HG03575 (cell line): Measurements from ENCODE around the gene HSPB1.
"Not testable (repeated sequence)": the region's sequence is repeated elsewhere in the genome, so short reads cannot be mapped to it uniquely, and the experiment has no call there.

Source experiments
- ATAC-seq: cut with Tn5 transposase; IDR thresholded peaks from one replicate; pipeline ENCODE4 v1.9.1; 2021; ENCODE audit not compliant: unreplicated experiment, insufficient number of reproducible peaks, low FRiP score; ENCODE audit errors: extremely low read depth

Gene HSPB1

DNA sequence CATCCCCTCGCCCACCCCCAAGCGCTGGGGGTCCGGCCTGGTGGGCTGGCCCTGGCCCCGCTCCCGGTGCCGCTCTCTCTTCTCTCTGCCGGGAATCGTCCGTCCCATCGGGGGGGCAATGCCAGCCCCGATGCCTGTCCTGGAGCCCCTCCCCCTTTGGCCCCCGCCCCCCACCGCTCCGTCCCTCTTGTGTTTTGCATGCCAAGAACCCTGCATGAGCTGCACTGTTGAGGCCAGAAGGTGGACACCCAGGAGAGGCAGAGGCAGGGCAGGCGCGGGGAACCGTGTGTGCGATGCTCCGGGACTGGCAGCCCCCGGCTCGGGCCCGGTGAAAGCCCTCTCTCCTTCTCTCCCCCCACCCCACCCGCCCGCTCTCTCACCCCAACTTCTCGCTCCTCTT lies 22.1 kb upstream of the HSPB1 start:
- ATAC-seq: no peak

DNA sequence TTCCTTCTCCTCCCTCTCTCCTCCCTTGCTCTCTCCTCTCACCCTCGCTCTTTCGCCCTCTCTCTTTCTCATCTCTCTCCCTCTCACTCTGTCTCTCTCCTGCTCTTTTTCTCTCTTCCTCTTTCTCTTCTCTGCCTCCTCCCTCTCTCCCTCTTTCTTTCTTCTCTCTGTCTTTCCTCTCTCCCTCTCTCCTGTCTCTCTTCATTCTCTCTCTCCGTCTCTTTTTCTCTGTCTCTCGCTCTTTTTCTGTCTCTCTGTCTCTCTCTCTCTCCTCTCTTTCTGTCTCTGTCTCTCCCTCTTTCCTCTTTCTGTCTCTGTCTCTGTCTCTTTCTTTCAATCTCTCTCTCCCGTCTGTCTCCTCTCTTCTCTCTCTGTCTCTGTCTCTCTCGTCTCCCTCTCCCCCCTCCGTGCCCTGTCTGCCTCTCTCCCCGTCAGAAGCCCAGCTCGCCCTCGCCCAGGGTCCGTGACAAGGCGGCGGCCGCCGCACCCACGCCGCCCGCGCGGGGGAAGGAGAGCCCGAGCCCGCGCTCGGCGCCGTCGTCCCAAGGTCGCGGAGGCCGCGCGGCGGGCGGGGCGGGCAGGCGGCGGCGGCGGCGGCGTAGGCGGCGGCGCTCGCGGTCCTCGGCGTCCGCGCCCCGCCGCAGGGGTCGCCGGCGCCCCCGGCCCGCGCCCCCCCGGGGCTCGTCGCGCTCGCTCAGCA lies 21.3 kb upstream of the HSPB1 start:
- ATAC-seq: no peak

DNA sequence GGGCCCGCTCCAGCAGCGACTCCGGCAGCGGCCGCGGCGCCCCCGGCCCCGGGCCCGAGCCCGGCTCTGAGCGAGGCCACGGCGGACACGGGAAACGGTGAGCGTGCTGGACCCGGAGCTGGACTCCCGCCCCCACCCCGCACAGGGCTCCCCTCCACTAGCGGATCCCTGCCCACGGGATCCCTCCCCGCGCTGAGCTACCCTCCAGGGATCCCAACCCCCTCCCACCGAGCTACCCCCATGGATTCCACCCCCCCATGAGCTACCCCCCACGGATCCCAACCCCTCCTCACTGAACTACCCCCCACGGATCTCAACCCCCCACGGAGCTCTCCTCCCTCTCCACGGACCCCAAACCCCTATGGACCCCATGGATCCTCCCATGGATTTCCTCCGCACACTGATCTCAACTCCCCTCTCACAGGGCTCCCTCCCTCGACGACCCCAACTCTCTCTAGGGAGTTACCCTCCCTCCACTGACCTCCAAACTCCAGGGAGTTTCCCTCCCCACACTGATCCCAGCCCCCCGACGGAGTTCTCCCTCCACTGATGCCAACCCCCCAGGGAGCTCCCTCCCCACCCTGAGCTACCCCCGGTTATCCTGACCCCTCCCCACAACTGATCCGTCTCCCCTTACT lies 20.6 kb upstream of the HSPB1 start:
- ATAC-seq: no peak

DNA sequence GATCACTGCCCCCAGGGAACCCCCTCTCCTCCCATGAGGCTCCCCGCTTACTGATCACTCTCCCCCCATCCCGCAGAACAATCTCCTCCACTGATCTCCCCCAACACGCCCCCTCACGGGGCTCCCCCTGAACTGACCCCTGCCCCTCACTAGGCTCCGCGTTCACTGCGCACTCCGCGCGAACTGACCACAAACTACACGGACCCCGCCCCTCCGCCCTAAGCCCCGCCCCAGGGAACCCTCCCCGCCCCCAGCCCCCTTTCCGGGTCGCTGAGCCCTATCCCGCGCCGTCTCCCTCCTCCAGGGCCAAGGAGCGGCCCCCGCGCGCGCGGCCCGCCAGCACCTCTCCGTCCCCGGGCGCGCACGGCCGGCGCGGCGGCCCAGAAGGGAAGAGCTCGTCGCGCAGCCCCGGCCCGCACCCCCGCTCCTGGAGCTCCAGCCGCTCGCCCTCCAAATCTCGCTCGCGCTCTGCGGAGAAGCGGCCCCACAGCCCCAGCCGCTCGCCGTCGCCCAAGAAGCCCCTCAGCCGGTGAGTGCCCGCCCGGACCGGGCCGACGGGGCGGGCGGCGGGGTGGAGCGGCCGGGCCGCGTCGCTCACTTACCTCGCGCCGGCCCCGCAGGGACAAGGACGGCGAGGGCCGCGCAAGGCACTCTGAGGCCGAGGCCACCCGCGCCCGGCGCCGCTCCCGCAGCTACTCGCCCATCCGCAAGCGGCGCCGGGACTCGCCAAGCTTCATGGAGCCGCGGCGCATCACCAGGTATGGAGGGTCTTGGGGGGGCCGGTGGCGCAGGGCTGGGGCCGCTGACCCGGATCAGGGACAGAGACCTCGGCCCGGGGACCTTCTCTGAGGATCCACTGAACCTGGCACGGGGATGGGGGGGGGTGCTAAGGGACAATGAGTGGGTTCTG lies 19.9 kb upstream of the HSPB1 start:
- ATAC-seq: no peak

DNA sequence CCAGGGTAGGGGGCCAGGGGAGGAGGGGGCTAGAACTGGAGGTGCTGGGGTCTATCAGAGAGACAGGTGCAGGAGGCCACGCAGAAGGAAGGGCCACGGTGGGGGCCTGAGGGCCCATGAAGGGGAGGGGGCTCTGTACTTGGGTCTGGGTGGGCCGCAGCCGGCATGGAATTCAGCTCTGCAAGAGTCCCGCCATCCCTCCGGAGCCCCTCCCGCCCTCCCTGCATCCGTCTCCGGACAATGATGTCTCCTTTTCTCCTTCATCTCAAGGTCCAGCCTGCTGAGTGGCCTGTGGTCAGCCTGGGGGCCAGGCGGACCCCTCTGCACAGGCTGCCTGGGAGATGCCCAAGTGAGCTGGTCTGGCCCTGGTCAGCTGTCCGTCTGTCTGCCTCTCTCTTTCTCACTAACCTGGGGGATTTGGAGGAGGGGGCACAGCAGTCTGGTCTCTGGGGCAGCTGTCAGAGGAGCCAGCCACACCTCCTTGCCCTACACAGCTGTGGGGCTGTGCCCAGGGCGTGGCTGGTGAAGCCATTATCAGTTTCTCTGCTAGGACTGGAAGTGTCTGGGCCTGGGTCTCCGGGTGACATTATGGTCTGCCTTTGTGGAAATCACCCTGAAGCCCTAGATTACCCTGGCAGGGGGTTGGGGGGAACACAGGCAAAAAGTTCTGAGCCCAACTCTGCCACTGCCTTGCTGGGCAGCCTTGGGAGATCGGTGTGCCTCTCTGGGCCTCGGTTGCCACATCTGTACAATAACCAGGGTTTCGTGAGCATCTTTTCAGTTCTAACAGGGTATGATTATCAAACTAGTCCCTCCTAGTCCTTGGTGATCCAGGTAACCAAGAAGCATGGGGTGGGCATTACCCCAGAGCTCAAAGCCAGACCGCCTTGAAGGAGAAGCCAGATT lies 19.0 kb upstream of the HSPB1 start:
- ATAC-seq: no peak

DNA sequence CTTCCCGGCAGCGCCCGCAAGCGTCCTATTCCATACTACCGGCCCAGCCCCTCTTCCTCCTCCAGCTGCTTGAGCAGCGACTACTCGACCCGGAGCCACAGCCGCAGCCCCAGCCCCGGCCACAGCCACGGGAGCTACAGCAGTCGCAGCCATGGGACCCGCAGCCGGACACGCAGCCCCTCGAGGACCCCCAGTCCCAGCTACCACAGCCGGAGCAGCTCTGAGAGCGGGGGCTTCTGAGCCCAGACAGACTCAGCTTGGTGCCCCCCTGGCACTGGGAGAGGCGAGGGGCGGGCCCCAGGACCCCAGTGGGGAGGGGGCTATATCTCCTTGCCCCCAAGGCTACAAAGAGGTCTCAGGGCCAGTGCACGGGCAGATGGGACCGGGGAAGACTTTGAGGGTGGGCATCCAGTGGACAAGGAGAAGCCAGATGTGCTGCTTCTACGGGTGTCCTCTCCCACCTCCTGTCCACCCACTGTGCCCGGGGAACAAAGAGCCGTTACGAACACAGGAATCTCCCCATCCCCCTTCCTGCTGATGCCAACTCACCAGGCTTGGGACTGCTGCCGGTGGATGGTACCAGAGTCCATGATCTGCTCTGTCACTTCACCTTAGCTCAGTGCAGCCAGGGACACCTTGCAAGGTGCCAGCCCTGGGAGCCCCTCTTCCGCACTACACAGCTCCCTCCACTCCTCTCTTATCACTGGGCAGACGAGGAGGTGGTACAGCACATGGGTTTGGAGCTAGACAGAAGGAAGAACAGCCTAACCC lies 16.7 kb upstream of the HSPB1 start:
- ATAC-seq: no peak

DNA sequence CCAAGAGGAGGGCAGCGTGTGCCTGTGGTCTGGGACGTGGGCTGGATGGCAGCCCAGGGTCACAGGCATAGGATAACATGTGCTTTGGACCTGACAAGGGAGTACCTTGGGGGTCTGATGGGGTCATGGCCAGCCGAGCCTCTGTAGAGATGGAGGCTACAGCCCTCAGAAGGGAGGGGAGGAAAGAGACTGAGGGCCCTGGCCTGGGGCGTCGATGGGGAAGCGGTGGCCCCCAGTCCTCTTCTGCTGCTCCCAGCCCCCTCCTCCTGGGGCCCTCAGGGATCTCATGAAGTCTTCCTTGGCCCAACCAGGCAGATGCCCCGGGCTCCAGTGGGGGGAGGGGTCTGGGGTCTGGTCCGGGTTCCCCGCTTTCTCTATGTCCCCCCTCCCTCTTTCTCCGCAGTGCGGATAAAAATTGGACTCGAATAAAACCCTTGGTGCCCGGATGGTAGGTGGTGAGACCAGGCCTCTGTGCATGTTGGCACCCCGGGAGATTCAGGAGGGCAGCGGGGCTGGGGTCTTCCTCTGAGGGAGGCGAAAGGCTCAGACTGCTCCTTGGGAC lies 15.6 kb upstream of the HSPB1 start:
- no peak for ATAC-seq

DNA sequence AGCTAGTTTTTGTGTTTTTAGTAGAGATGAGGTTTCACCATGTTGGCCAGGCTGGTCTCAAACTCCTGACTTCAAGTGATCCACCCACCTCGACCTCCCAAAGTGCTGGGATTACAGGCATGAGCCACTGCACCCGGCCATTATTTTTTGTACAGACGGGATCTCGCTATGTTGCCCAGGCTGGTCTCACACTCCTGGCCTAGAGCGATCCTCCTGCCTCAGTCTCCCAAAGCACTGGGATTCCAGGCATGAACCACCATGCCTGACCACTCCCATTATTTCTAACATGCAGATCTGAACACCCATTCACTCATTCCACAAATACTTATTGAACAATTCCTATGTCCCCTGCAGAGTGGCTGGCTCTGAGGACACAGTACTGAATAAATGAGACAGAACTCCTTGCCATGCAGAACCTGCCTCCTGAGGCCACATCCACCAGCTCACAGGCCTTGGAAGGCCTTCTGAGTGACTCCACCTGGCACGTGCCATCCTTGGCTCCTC lies 11.6 kb upstream of the HSPB1 start:
- ATAC-seq: not testable (repeated sequence)

DNA sequence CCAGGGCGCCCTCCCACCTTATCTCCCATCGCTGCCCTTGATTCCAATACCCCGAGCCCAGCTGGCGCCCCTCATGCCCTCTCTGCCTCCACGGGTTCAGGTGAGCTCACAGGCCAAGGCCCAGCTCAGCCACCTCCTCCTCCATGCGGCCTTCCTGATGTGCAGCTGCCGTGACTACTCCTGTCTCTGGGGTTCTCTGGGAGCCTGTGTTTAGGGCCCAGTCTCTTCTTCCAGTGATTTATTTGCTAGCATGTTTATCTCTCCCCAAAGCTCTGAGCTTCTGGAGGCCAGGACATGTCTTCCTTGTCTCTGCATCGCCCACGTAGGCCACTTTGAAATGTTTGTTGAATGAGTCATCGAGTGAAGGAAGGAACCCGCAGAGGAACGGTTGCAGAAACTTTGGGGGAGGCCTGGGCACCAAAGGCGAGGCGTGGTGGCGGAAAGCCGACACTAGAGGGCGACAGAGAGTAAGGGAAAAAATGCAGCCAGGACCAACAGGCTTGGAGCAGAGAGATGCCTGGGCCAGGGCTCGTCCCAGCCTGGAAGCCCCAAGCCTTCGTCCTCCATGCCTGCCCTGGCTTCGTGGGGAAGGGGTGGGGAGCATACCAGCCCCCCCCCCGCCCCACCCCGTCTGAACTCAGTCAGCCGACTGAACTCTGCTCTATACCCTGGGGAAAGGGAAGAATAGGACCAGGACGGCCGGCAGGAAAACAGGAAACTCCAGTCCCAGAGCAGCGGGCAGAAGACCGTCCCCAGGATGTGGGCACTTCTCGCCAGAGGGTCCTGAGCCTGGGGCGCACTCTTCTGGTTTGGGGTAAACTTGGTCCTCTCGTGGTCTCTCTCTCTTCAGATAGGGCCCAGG lies 10.9 kb upstream of the HSPB1 start:
- ATAC-seq: peak; percentile 43

DNA sequence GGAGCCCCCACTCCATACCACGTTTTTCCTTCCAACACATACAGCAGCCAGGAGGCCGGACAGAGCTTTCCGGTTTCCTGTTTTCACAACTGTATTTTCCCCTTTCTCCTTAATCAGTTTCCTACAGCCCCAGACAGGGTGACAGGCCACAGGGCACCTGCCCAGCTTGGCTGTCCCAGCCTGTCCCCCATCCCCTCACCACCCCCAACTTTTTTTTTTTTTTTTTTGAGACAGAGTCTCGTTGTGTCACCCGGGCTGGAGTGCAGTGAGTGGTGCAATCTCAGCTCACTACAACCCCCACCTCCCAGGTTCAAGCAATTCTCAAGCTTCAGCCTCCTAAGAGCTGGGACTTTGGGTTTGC lies 10.3 kb upstream of the HSPB1 start:
- ATAC-seq: no peak

DNA sequence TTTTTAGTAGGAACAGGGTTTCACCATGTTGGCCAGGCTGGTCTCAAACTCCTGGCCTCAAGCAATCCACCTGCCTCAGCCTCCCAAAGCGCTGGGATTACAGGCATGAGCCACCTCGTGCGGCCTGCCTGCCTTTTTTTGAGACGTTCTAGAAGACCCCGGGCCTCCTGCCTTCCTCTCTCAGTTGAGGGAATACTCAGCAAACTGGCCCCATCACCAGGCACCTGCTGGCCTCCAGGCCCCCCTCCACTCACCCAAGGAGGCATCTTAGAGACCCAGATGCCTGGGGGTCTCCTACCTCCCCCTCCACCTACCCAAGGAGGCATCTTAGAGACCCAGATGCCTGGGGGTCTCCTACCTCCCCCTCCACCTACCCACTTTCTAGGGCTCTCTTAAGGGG lies 9.6 kb upstream of the HSPB1 start:
- ATAC-seq: not testable (repeated sequence)

DNA sequence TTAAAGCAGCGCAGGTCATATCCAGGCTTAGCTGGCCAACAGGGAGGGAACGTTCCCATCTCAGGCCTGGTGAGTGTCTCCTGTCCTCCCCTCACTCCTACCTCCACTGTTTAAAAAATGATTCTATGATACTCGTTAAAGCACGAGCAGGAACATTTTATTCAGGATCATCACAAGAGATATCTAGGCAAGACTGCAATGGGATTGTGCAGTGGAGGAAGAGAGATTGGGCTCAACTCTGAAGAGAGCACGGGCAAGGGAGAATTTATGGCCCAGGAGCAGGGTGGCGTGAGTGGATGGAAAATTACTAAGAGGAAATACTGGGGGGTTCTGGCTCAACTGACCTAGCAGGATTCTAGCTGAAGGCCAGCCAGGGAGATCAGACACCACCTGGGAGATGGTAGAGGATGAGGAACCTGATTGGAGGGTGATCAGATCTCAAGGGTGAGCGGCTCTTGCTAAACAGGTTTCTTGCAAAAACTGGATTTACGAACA lies 9.0 kb upstream of the HSPB1 start:
- no peak for ATAC-seq

DNA sequence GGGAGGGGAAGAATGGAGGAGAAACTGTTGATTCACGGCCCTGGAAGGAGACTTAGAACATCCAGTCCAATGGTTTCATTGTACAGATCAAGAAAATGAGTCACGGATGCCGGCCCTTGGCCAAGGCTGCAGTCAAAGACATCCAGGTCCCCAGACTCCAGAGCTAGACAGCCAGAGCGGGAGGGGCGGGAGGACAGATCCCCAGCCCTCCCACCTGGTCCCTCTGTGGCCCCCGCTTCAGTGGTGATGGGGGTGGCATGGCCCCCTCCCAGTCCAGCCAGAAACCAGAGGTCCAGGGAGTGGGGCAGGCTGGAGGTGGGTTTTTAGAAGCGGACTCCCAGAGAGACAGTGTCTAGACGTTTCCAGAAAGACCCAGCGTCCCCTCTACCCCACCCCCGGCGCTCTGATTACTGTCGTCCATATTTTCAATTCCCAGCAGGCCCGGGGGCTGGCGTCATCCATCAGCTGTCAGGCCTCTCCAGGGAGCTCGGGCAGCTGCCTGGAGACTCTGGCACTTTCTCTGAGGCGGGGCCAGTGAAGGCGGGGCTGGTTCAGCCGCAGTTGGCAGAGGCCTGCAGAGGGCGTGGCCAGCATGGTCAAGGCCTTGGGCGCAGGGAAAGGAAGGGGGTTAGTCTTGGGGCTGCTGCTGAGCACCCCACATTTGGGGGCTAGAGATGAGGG lies 8.0 kb upstream of the HSPB1 start:
- ATAC-seq: no peak

DNA sequence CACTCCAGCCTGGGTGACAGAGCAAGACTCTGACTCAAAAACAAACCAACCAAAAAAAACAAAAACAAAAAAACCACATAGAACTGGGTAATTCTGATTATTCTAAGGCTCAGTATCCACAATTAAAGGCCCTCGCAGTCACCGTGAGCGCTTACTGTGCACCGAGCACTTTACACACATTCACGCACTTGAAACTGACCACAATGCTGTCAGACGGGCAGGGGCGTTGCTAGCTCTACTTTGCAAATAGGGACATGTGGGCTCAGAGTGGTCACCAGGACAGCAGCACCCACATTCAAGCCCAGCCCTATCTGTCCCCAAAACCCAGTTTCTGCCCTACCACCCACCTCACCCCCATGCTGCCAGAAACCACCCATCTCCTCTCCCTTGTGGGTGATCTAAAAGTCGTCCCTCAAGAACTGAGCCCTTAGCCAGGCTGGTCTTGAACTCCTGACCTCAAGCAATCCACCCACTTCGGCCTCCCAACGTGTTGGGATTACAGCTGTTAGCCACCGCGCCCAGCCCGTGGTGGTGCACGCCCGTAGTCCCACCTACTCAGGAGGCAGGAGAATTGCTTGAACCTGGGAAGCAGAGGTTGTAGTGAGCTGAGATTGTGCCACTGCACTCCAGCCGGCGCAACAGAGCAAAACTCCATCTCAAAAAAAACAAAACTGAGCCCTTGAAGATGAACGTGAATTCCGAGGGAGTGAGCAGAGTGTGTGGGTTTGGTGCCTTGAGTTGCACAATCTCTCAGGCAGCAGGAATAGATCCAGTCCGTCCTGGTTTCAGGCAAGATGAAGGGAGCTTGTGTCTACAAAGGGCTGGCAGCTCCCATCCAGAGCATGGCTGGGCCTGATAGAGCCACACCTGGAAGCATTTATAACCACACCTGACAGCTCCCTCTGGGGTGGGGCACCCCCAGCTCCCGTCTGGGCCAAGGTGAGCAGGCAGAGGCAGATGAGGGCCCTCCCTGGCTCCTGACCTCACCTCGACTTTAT lies 5.4 kb upstream of the HSPB1 start:
- ATAC-seq: no peak

DNA sequence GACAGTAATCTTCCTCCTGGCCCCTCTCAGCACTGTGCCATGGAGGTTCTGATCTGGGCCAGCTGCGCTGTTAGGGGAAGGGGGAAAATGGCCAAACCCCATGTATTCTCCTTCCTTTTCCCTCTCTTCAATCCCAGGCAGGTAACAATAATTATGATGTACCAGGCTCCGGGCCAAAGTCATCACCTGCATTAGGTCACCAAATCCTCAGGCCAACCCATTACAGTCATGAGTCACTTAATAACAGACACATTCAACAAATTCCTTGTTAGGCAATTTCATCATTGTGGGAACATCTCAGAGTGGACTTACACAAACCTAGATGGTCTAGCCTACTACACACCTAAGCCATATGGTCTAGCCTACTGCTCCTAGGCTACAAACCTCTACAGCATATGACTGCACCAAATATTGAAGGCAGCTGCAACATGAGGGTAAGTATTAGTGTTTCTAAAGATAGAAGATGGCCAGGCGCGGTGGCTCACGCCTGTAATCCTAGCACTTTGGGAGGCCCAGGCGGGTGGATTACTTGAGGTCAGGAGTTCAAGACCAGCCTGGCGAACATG lies 2.2 kb upstream of the HSPB1 start:
- no peak for ATAC-seq
